Neural cell (in vitro differentiated cells): ENCODE data around the gene BOD1L2. TPM values are rescaled to one million over a fixed set of nuclear protein-coding genes. Genes with fewer than 3 reads are reported as not detected.

Experiments used
- H2AFZ ChIP-seq: fragments of 200-600, 300-800 bp; sonication (generic), shearing (Covaris generic); 2 replicates; pipeline ENCODE4 v1.6.0; 2014; ENCODE audit warnings: low read depth, mild to moderate bottlenecking, antibody characterized with exemption, low read length, moderate library complexity
- H3F3A ChIP-seq: fragments of 200-600 bp; shearing (Covaris generic); 2 replicates; pipeline ENCODE4 v1.6.1; 2016; ENCODE audit warnings: mild to moderate bottlenecking, moderate library complexity, mixed read lengths, antibody characterized with exemption, low read length; ENCODE audit not compliant: insufficient read depth, poor library complexity, severe bottlenecking
- H3K27ac ChIP-seq: fragments of 200-600, 300-800 bp; sonication (generic), shearing (Covaris generic); 2 replicates; pipeline ENCODE4 v1.5.1; 2014; ENCODE audit warnings: mild to moderate bottlenecking, low read length, moderate library complexity
- H3K27me3 ChIP-seq: fragments of 300-800, 200-600 bp; sonication (generic), shearing (Covaris generic); 2 replicates; pipeline ENCODE4 v1.6.0; 2014; ENCODE audit warnings: mild to moderate bottlenecking, low read depth, low read length, moderate library complexity; ENCODE audit not compliant: insufficient read depth
- H3K36me3 ChIP-seq: fragments of 300-800, 200-600 bp; sonication (generic), shearing (Covaris generic); 2 replicates; pipeline ENCODE4 v1.5.1; 2014; ENCODE audit warnings: mild to moderate bottlenecking, antibody characterized with exemption, low read length, moderate library complexity; ENCODE audit not compliant: insufficient read depth
- H3K4me2 ChIP-seq: fragments of 300-800, 200-600 bp; sonication (generic), shearing (Covaris generic); 2 replicates; pipeline ENCODE4 v1.6.0; 2014; ENCODE audit warnings: mild to moderate bottlenecking, low read length
- H3K4me3 ChIP-seq: fragments of 300-800, 200-600 bp; sonication (generic), shearing (Covaris generic); 2 replicates; pipeline ENCODE4 v1.5.1; 2014; ENCODE audit warnings: mild to moderate bottlenecking, low read length, moderate library complexity
- H3K79me2 ChIP-seq: fragments of 200-600 bp; shearing (Covaris generic); replicated peaks from 2 replicates; pipeline ENCODE4 v1.6.0; 2014; ENCODE audit warnings: mild to moderate bottlenecking, low read length, moderate library complexity; ENCODE audit not compliant: insufficient read depth
- H3K9ac ChIP-seq: fragments of 300-800, 200-600 bp; sonication (generic), shearing (Covaris generic); 2 replicates; pipeline ENCODE4 v1.6.1; 2016; ENCODE audit warnings: mild to moderate bottlenecking, low read length, mixed read lengths
- H3K9me2 ChIP-seq: fragments of 200-600 bp; shearing (Covaris generic); 2 replicates; pipeline ENCODE4 v1.6.1; 2016; ENCODE audit warnings: mild to moderate bottlenecking, low read length, mixed read lengths; ENCODE audit not compliant: insufficient read depth
- H3K9me3 ChIP-seq: fragments of 200-600, 300-800 bp; sonication (generic), shearing (Covaris generic); 2 replicates; pipeline ENCODE4 v1.6.1; 2016; ENCODE audit warnings: mild to moderate bottlenecking, mixed run types, low read length, moderate library complexity, mixed read lengths
- H4K20me1 ChIP-seq: fragments of 200-600 bp; shearing (Covaris generic); 2 replicates; pipeline ENCODE4 v1.6.1; 2016; ENCODE audit warnings: mild to moderate bottlenecking, mixed run types; ENCODE audit not compliant: insufficient read depth
- CTCF ChIP-seq: fragments of 450-650 bp; IDR thresholded peaks from 2 replicates; pipeline ENCODE4 v1.5.1; 2014; ENCODE audit warnings: antibody characterized with exemption, mild to moderate bottlenecking, moderate library complexity; ENCODE audit not compliant: poor library complexity, severe bottlenecking
- EP300 ChIP-seq: fragments of 450-650 bp; conservative IDR thresholded peaks from 2 replicates; pipeline ENCODE4 v1.6.1; 2014; ENCODE audit warnings: antibody characterized with exemption, mild to moderate bottlenecking, moderate library complexity; ENCODE audit not compliant: poor library complexity, severe bottlenecking
- EZH2 ChIP-seq: fragments of 200-600, 300-800 bp; shearing (Covaris generic), sonication (generic); IDR thresholded peaks from 2 replicates; pipeline ENCODE4 v1.6.1; 2014; ENCODE audit warnings: antibody characterized with exemption, low read length, borderline replicate concordance, mild to moderate bottlenecking; ENCODE audit not compliant: insufficient read depth, poor library complexity, severe bottlenecking
- MXI1 ChIP-seq: fragments of 450-650 bp; conservative IDR thresholded peaks from 2 replicates; pipeline ENCODE4 v1.6.1; 2014; ENCODE audit warnings: antibody characterized with exemption, mild to moderate bottlenecking; ENCODE audit not compliant: poor library complexity, severe bottlenecking
- POLR2AphosphoS5 ChIP-seq: IDR thresholded peaks from 2 replicates; pipeline ENCODE4 v1.6.1; 2012
- RAD21 ChIP-seq: fragments of 450-650 bp; conservative IDR thresholded peaks from 2 replicates; pipeline ENCODE4 v1.6.1; 2014; ENCODE audit warnings: antibody characterized with exemption, mild to moderate bottlenecking, moderate library complexity
- REST ChIP-seq: IDR thresholded peaks from 2 replicates; pipeline ENCODE4 v1.6.1; 2012; ENCODE audit warnings: borderline replicate concordance
- SMC3 ChIP-seq: fragments of 450-650 bp; conservative IDR thresholded peaks from 2 replicates; pipeline ENCODE4 v1.6.1; 2014; ENCODE audit warnings: antibody characterized with exemption, mild to moderate bottlenecking, moderate library complexity; ENCODE audit not compliant: poor library complexity
- TAF1 ChIP-seq: IDR thresholded peaks from 2 replicates; pipeline ENCODE4 v1.6.1; 2012; ENCODE audit warnings: low read depth
- polyA plus RNA-seq: library from polyadenylated mRNA; depleted of rRNA; stranded (reverse); fragments of >200 nt; gene quantifications from 2 replicates; pipeline ENCODE4 v1.2.3, GENCODE V29; 2014

Gene BOD1L2
- polyA plus RNA-seq, 1 donor from 2014 or later, result not detected

- TF ChIP-seq TAF1 (no peak), RAD21 (no peak), CTCF (no peak)
- H3F3A ChIP-seq, result no peaks in the 10 kb centered on the region
- no peak overlapping the region for H3K4me2 ChIP-seq
- H2AFZ ChIP-seq, result no peak overlapping the region
- no peak overlapping the region for H3K27ac ChIP-seq
- no peak overlapping the region for H3K4me3 ChIP-seq
- no peaks in the 10 kb centered on the region for H3K9me2 ChIP-seq
- no peaks in the 10 kb centered on the region for H4K20me1 ChIP-seq
- no peaks in the 10 kb centered on the region for H3K27me3 ChIP-seq
- H3K9ac ChIP-seq, result no peak overlapping the region
- H3K79me2 ChIP-seq, result no peaks in the 10 kb centered on the region
- H3K36me3 ChIP-seq, result no peaks in the 10 kb centered on the region
- no peaks in the 10 kb centered on the region for H3K9me3 ChIP-seq
Observed at GRCh38 chr18:57131101-57131500, 15.8 kb upstream of the BOD1L2 start.

- Histone ChIP-seq H3F3A (no peaks in the 10 kb centered on the region), H3K79me2 (no peaks in the 10 kb centered on the region), H4K20me1 (no peaks in the 10 kb centered on the region), H3K9me3 (no peaks in the 10 kb centered on the region), H2AFZ (no peak overlapping the region), H3K27ac (no peak overlapping the region), H3K36me3 (no peaks in the 10 kb centered on the region), H3K9me2 (no peaks in the 10 kb centered on the region), H3K4me3 (no peak overlapping the region), H3K9ac (no peak overlapping the region), H3K4me2 (no peak overlapping the region), H3K27me3 (no peaks in the 10 kb centered on the region)
- TF ChIP-seq MXI1 (no peak), POLR2AphosphoS5 (no peak), REST (no peak), CTCF (no peak), TAF1 (no peak), SMC3 (no peak), EP300 (no peak), RAD21 (no peak), EZH2 (no peak)
Observed at GRCh38 chr18:57131782-57132181, 15.1 kb upstream of the BOD1L2 start.
